H1 (cell line): ENCODE measurements around the gene ROR1. TPM values are rescaled to one million over a fixed set of nuclear protein-coding genes. Genes with fewer than 3 reads are reported as not detected.

Source experiments
- CTCF ChIA-PET: fragments of 300-600 bp; sonication (Branson Sonifier 250); formaldehyde crosslinking; loops from one replicate; lab custom pipeline; 2021; ENCODE audit not compliant: partially characterized antibody; lab: Charles Lee
- POLR2A ChIA-PET: fragments of 300-600 bp; sonication (Branson Sonifier 250); formaldehyde crosslinking; loops from one replicate; lab custom pipeline; 2021; ENCODE audit warnings: inconsistent platforms; ENCODE audit not compliant: partially characterized antibody; lab: Charles Lee
- DNase-seq, 2 experiments: peaks; one replicate each; pipeline versions ENCODE4 v3.0.0 to v3.0.0-alpha.2; 2010 to 2022; ENCODE audit warnings: low spot score in 2 of 2, low read depth in 1 of 2, mixed read lengths in 1 of 2
- FAIRE-seq: peaks from 2 replicates; lab custom pipeline; 2011; peaks lifted over from hg19 to GRCh38; lab: Jason Lieb, UNC
- H2AFZ ChIP-seq: 2 replicates; pipeline ENCODE4 v1.8.1; 2012; ENCODE audit warnings: low read length, inconsistent platforms
- H2AK5ac ChIP-seq: 2 replicates; pipeline ENCODE4 v1.6.1; 2013; ENCODE audit warnings: low read depth, low read length
- H2BK120ac ChIP-seq: replicated peaks from 2 replicates; pipeline ENCODE3; 2013; ENCODE audit warnings: low read depth, low read length, inconsistent platforms
- H2BK12ac ChIP-seq: 2 replicates; pipeline ENCODE4 v1.6.1; 2013; ENCODE audit warnings: low read depth, low read length
- H2BK15ac ChIP-seq: 2 replicates; pipeline ENCODE4 v1.6.1; 2013; ENCODE audit warnings: low read length
- H2BK20ac ChIP-seq: 2 replicates; pipeline ENCODE4 v1.6.1; 2013; ENCODE audit warnings: low read length
- H2BK5ac ChIP-seq: 2 replicates; pipeline ENCODE4 v1.6.1; 2013; ENCODE audit warnings: low read depth, low read length
- H3K14ac ChIP-seq: 2 replicates; pipeline ENCODE4 v1.6.1; 2013; ENCODE audit warnings: inconsistent platforms; ENCODE audit not compliant: insufficient read length
- H3K18ac ChIP-seq: 2 replicates; pipeline ENCODE4 v1.6.1; 2013; ENCODE audit warnings: low read length; ENCODE audit errors: extremely low read depth
- H3K23ac ChIP-seq: 2 replicates; pipeline ENCODE4 v1.6.1; 2013; ENCODE audit warnings: inconsistent platforms; ENCODE audit not compliant: insufficient read length
- H3K23me2 ChIP-seq: 2 replicates; pipeline ENCODE4 v1.6.1; 2013; ENCODE audit warnings: low read depth, low read length
- H3K27ac ChIP-seq: 2 replicates; pipeline ENCODE4 v1.6.1; 2011; ENCODE audit warnings: low read depth, low read length, inconsistent platforms
- H3K27me3 ChIP-seq, 4 experiments: replicated peaks in 1 of 4; 1 replicate in 1 of 4; 2 replicates in 3 of 4; pipeline versions ENCODE4 v1.6.1 to v1.8.1; 2011 to 2013; ENCODE audit warnings: low read length in 3 of 4, mild to moderate bottlenecking in 3 of 4, inconsistent platforms in 2 of 4, mixed read lengths in 2 of 4, moderate library complexity in 1 of 4; ENCODE audit not compliant: control insufficient read depth in 3 of 4, insufficient read depth in 3 of 4; ENCODE audit errors: extremely low read depth in 1 of 4
- H3K36me3 ChIP-seq, 4 experiments: 2 replicates each; pipeline versions ENCODE4 v1.6.1 to v1.8.1; 2011 to 2013; ENCODE audit warnings: mild to moderate bottlenecking in 4 of 4, low read length in 3 of 4, moderate library complexity in 2 of 4, control low read depth in 1 of 4, inconsistent platforms in 1 of 4; ENCODE audit not compliant: insufficient read depth in 4 of 4, control insufficient read depth in 2 of 4
- H3K4ac ChIP-seq: replicated peaks from 2 replicates; pipeline ENCODE3; 2013; ENCODE audit warnings: low read length, low read depth, mixed read lengths, inconsistent platforms; ENCODE audit not compliant: insufficient read length
- H3K4me1 ChIP-seq, 4 experiments: replicated peaks in 1 of 4; 1 replicate in 1 of 4; 2 replicates in 3 of 4; pipeline versions ENCODE4 v1.6.1 to v1.8.1; 2011 to 2013; ENCODE audit warnings: low read length in 3 of 4, inconsistent platforms in 2 of 4, mixed read lengths in 1 of 4; ENCODE audit not compliant: insufficient read depth in 4 of 4, control insufficient read depth in 3 of 4
- H3K4me2 ChIP-seq, 2 experiments: 2 replicates each; pipeline versions ENCODE4 v1.6.1 to v1.8.1; 2011 to 2013; ENCODE audit warnings: low read depth in 2 of 2, low read length in 2 of 2, control low read depth in 1 of 2, inconsistent platforms in 1 of 2, mild to moderate bottlenecking in 1 of 2; ENCODE audit not compliant: insufficient read depth in 1 of 2
- H3K4me3 ChIP-seq, 4 experiments: fragments of 200-600, 300-600 bp in 1 of 4; sonication (generic), shearing (Covaris generic), sonication (Bioruptor Twin) in 1 of 4; 2 replicates each; pipeline versions ENCODE4 v1.5.1 to v1.8.1; 2011 to 2016; ENCODE audit warnings: low read length in 4 of 4, low read depth in 3 of 4, control low read depth in 2 of 4, inconsistent platforms in 2 of 4, mild to moderate bottlenecking in 2 of 4, mixed read lengths in 1 of 4, moderate library complexity in 1 of 4; ENCODE audit not compliant: insufficient read depth in 2 of 4; ENCODE audit errors: extremely low read depth in 1 of 4
- H3K56ac ChIP-seq: replicated peaks from 2 replicates; pipeline ENCODE3; 2013; ENCODE audit warnings: low read depth, mild to moderate bottlenecking, mixed read lengths, low read length, inconsistent platforms; ENCODE audit not compliant: insufficient read length
- H3K79me1 ChIP-seq: 2 replicates; pipeline ENCODE4 v1.6.1; 2013; ENCODE audit warnings: low read depth, low read length, control low read depth
- H3K79me2 ChIP-seq, 2 experiments: 2 replicates each; pipeline versions ENCODE4 v1.6.1 to v1.8.1; 2012 to 2013; ENCODE audit warnings: low read length in 2 of 2, mild to moderate bottlenecking in 2 of 2, inconsistent platforms in 1 of 2; ENCODE audit not compliant: insufficient read depth in 2 of 2, control insufficient read depth in 1 of 2
- H3K9ac ChIP-seq, 4 experiments: replicated peaks in 1 of 4; 1 replicate in 1 of 4; 2 replicates in 3 of 4; pipeline versions ENCODE4 v1.6.1 to v1.8.1; 2011 to 2013; ENCODE audit warnings: low read depth in 3 of 4, low read length in 3 of 4, control low read depth in 2 of 4, mild to moderate bottlenecking in 2 of 4, moderate library complexity in 2 of 4, inconsistent platforms in 1 of 4; ENCODE audit errors: extremely low read depth in 1 of 4
- H3K9me3 ChIP-seq, 2 experiments: 2 replicates each; pipeline versions ENCODE4 v1.6.1 to v1.8.1; 2012 to 2013; ENCODE audit warnings: mild to moderate bottlenecking in 2 of 2, moderate library complexity in 2 of 2, control low read depth in 1 of 2, inconsistent platforms in 1 of 2, low read depth in 1 of 2, low read length in 1 of 2, mixed read lengths in 1 of 2; ENCODE audit not compliant: insufficient read depth in 2 of 2
- H4K20me1 ChIP-seq, 2 experiments: replicated peaks in 1 of 2; 2 replicates each; pipeline versions ENCODE3 to v1.8.1; 2011 to 2013; ENCODE audit warnings: inconsistent platforms in 2 of 2, low read length in 2 of 2, mild to moderate bottlenecking in 1 of 2; ENCODE audit not compliant: insufficient read depth in 2 of 2, control insufficient read depth in 1 of 2
- H4K5ac ChIP-seq: 2 replicates; pipeline ENCODE4 v1.6.1; 2013; ENCODE audit warnings: low read length, low read depth, mixed read lengths, inconsistent platforms; ENCODE audit not compliant: insufficient read length
- H4K8ac ChIP-seq: 2 replicates; pipeline ENCODE4 v1.8.0; 2013; ENCODE audit warnings: mild to moderate bottlenecking, moderate library complexity, low read length, inconsistent platforms; ENCODE audit not compliant: insufficient read depth; ENCODE audit errors: extremely low read depth
- H4K91ac ChIP-seq: replicated peaks from 2 replicates; pipeline ENCODE3; 2013; ENCODE audit warnings: low read length, mixed read lengths, inconsistent platforms; ENCODE audit not compliant: insufficient read length
- ATF3 ChIP-seq: IDR thresholded peaks from 2 replicates; pipeline ENCODE4 v1.6.1; 2011; ENCODE audit warnings: low read depth, mild to moderate bottlenecking, low read length; ENCODE audit not compliant: insufficient read depth
- CBX5 ChIP-seq: fragments of 300-800, 300-1000 bp; sonication (generic); IDR thresholded peaks from 2 replicates; pipeline ENCODE4 v1.7.1; 2016; ENCODE audit warnings: antibody characterized with exemption, low read length, low read depth
- CTBP2 ChIP-seq: IDR thresholded peaks from 2 replicates; pipeline ENCODE4 v1.7.0; 2011; ENCODE audit warnings: borderline replicate concordance, mild to moderate bottlenecking, moderate library complexity, mixed read lengths, low read length; ENCODE audit not compliant: insufficient read depth, insufficient read length
- CTCF ChIP-seq, 3 experiments: IDR thresholded peaks; 1 replicate in 2 of 3; 2 replicates in 1 of 3; pipeline versions ENCODE4 v1.5.1 to v1.6.1; 2011; ENCODE audit warnings: low read length in 3 of 3, mild to moderate bottlenecking in 3 of 3, inconsistent platforms in 2 of 3, low read depth in 1 of 3, moderate library complexity in 1 of 3; ENCODE audit not compliant: insufficient read depth in 1 of 3; ENCODE audit errors: control extremely low read depth in 1 of 3
- EZH2 ChIP-seq: fragments of 200-600 bp; sonication (generic); IDR thresholded peaks from 2 replicates; pipeline ENCODE4 v1.7.1; 2012; ENCODE audit warnings: low read depth, mild to moderate bottlenecking, moderate library complexity, low read length, inconsistent platforms; ENCODE audit not compliant: severe bottlenecking
- FOSL1 ChIP-seq: IDR thresholded peaks from 2 replicates; pipeline ENCODE4 v1.6.1; 2011; ENCODE audit warnings: mild to moderate bottlenecking, low read depth, low read length, moderate library complexity; ENCODE audit not compliant: insufficient read depth
- GABPA ChIP-seq: IDR thresholded peaks from 2 replicates; pipeline ENCODE4 v1.6.1; 2011; ENCODE audit warnings: mild to moderate bottlenecking, low read length, moderate library complexity, borderline replicate concordance; ENCODE audit not compliant: insufficient read depth
- JUND ChIP-seq: IDR thresholded peaks from 2 replicates; pipeline ENCODE4 v1.6.1; 2011; ENCODE audit warnings: mild to moderate bottlenecking, improper control_type of control experiment, low read length
- POLR2AphosphoS5 ChIP-seq: IDR thresholded peaks from 2 replicates; pipeline ENCODE4 v1.6.1; 2011; ENCODE audit warnings: low read depth, low read length
- SUZ12 ChIP-seq: fragments of 200-600 bp; sonication (generic); IDR thresholded peaks from 2 replicates; pipeline ENCODE4 v1.6.1; 2012; ENCODE audit warnings: mild to moderate bottlenecking, inconsistent platforms, low read length, moderate library complexity, mixed read lengths
- WGBS, 2 experiments: shearing (Covaris generic) in 1 of 2; methylation state at CpG; one replicate each; pipeline versions ENCODE4 v1.1.6 to v1.1.7; 2013 to 2015; ENCODE audit warnings: low lambda C conversion rate in 2 of 2, mixed read lengths in 2 of 2, inconsistent platforms in 1 of 2, low coverage in 1 of 2, missing lambda C conversion rate in 1 of 2; ENCODE audit not compliant: insufficient replicate concordance in 2 of 2, insufficient coverage in 1 of 2, insufficient read length in 1 of 2; ENCODE audit errors: extremely low coverage in 1 of 2, missing lambda C conversion rate in 1 of 2; 5-methylcytosine and 5-hydroxymethylcytosine counted together
- polyA plus RNA-seq, 7 experiments: library from polyadenylated mRNA; depleted of rRNA in 3 of 7; stranded (reverse) in 5 of 7; unstranded in 2 of 7; fragments of >200 nt in 5 of 7; fragments of 200-250 nt in 2 of 7; gene quantifications; 1 replicate in 5 of 7; 2 replicates in 1 of 7; 4 replicates in 1 of 7; pipeline versions ENCODE4 v1.2.1 to v1.2.3, GENCODE V29; 2011 to 2013; ENCODE audit warnings: missing spikeins in 2 of 7, mixed read lengths in 2 of 7
- total RNA-seq: library from RNA; stranded (reverse); fragmentation: NEBNext Ultra II Directional; extraction: Animal tissue kit (Norgen Biotek cat#: 25700); gene quantifications from 2 replicates; pipeline ENCODE4 v1.2.1, GENCODE V29; 2021

The ROR1 gene
- total and polyA plus RNA-seq, 2 of the 8 experiments (the other 6 are each of a cell fraction or from before 2014, with no cell fraction given): 33.6 to 73.6 TPM

- no peak for FAIRE-seq
- TF ChIP-seq FOSL1 (no peak), EZH2 (no peak), JUND (no peak), ATF3 (no peak), GABPA (no peak), POLR2AphosphoS5 (no peak), CTBP2 (no peak), CBX5 (no peak), CTCF (IDR thresholded peaks at IDR 0.05; ENCODE audit: control extremely low read depth in 1 of 3, insufficient read depth in 1 of 3, low read depth in 1 of 3, low read length in 3 of 3) (no peak), SUZ12 (no peak)
These were observed 112.1 kb downstream of the ROR1 start for GRCh38 chr1:63885899-63886298.

More at GRCh38 chr1:63885899-63886298, 112.1 kb downstream of the ROR1 start:
- H4K5ac ChIP-seq: no peak overlapping the region
- ChIA-PET POLR2A (interaction anchor here (0.6 to 0.8 kb wide), 2 partner anchors 17 to 106 kb away, joined by 3 to 4 read pairs; no protein-coding TSS in a partner anchor), CTCF (interaction anchor here (0.6 to 9.4 kb wide), 9 partner anchors 11 to 212 kb away, joined by 3 to 69 read pairs (median 3); no protein-coding TSS in a partner anchor)
- no peak overlapping the region for H2AFZ ChIP-seq
- H3K36me3 ChIP-seq: no peaks in the 10 kb centered on the region
- H2BK15ac ChIP-seq: no peak overlapping the region
- H2BK120ac ChIP-seq: no peak overlapping the region
- no peak overlapping the region for H3K4me2 ChIP-seq
- no peak overlapping the region for H4K8ac ChIP-seq
- no peak overlapping the region for H2BK20ac ChIP-seq
- H3K18ac ChIP-seq: no peak overlapping the region
- H4K91ac ChIP-seq: no peak overlapping the region
- no peak overlapping the region for H3K4me3 ChIP-seq
- no peaks in the 10 kb centered on the region; a peak in 1 of 4 replicates for H3K9me3 ChIP-seq
- H3K23me2 ChIP-seq: no peaks in the 10 kb centered on the region
- no peak overlapping the region for H2BK12ac ChIP-seq
- no peak overlapping the region for H3K4ac ChIP-seq
- no peak overlapping the region for H3K23ac ChIP-seq
- no peak overlapping the region for H3K9ac ChIP-seq
- no peak overlapping the region for H2AK5ac ChIP-seq
- DNase-seq: no peak
- peaks cover 2 to 100% of the 10 kb centered on the region in 2 experiments; a peak in 3 of 4 replicates for H3K79me2 ChIP-seq
- peaks cover 6 to 8% of the 10 kb centered on the region in 2 experiments for H4K20me1 ChIP-seq
- WGBS, 2 experiments: 93% methylated on average over 10 of the region's 10 CpGs; no CpG with 5 or more reads in 1 of the 2 experiments
- H3K79me1 ChIP-seq: peaks cover 22% of the 10 kb centered on the region
- H3K27ac ChIP-seq: no peak overlapping the region
- H3K56ac ChIP-seq: no peak overlapping the region
- H3K27me3 ChIP-seq: no peaks in the 10 kb centered on the region
- no peak overlapping the region for H2BK5ac ChIP-seq
- peaks cover 1 to 15% (median 6%) of the 10 kb centered on the region in 4 experiments; a peak in 5 of 7 replicates for H3K4me1 ChIP-seq
- H3K14ac ChIP-seq: no peak overlapping the region
